ENCODE results near the gene GRK2.

GRK2 gene

GRCh38 chr11:67265633-67266448, 432 bp upstream of the GRK2 start:
- Histone ChIP-seq H3K4me3 (ENCODE audit: low read depth in 1 of 2, low read length in 1 of 2) (peak overlapping the region; percentile 37 to 53), H3K27me3 (peaks cover 15% of the 10 kb centered on the region), H3K36me3 (peaks cover 29% of the 10 kb centered on the region), H3K9me3 (no peaks in the 10 kb centered on the region), H3K27ac (peak overlapping the region; percentile 99), H3K4me1 (ENCODE audit: control insufficient read depth in 1 of 2, insufficient read depth in 1 of 2, low read depth in 1 of 2, low read length in 1 of 2) (peaks cover 66 to 68% of the 10 kb centered on the region in 2 experiments)
- peak; percentile 86 for TF ChIP-seq CTCF (IDR thresholded peaks at IDR 0.05)

- no peak for TF ChIP-seq CTCF (IDR thresholded peaks at IDR 0.05)
- peak overlapping the region; percentile 99 for H3K27ac ChIP-seq
- no peaks in the 10 kb centered on the region for H3K27me3 ChIP-seq
- no peaks in the 10 kb centered on the region for H3K9me3 ChIP-seq
- H3K36me3 ChIP-seq: peaks cover 31% of the 10 kb centered on the region
- H3K4me1 ChIP-seq (ENCODE audit: control insufficient read depth in 1 of 2, insufficient read depth in 1 of 2, low read depth in 1 of 2, low read length in 1 of 2): peaks cover 69 to 73% of the 10 kb centered on the region in 2 experiments
- peak overlapping the region; percentile 95 to 97 for H3K4me3 ChIP-seq (ENCODE audit: low read depth in 1 of 2, low read length in 1 of 2)
Measured at GRCh38 chr11:67267188-67268080, 1.2 kb downstream of the GRK2 start.

- Histone ChIP-seq H3K9me3 (no peaks in the 10 kb centered on the region), H3K27ac (peak overlapping the region; percentile 99), H3K27me3 (no peaks in the 10 kb centered on the region)
Measured at GRCh38 chr11:67268081-67268961, 2.0 kb downstream of the GRK2 start.

GRCh38 chr11:67268962-67269268, 2.6 kb downstream of the GRK2 start:
- peaks cover 69 to 75% of the 10 kb centered on the region in 2 experiments for H3K4me1 ChIP-seq (ENCODE audit: control insufficient read depth in 1 of 2, insufficient read depth in 1 of 2, low read depth in 1 of 2, low read length in 1 of 2)
- H3K36me3 ChIP-seq: peaks cover 34% of the 10 kb centered on the region
- H3K27me3 ChIP-seq: no peaks in the 10 kb centered on the region
- TF ChIP-seq CTCF (IDR thresholded peaks at IDR 0.05): no peak
- no peaks in the 10 kb centered on the region for H3K9me3 ChIP-seq
- peak overlapping the region; percentile 95 to 97 for H3K4me3 ChIP-seq (ENCODE audit: low read depth in 1 of 2, low read length in 1 of 2)
- peak overlapping the region; percentile 99 for H3K27ac ChIP-seq

More at GRCh38 chr11:67268081-67268961, 2.0 kb downstream of the GRK2 start:
- peaks cover 34% of the 10 kb centered on the region for H3K36me3 ChIP-seq
- H3K4me3 ChIP-seq (ENCODE audit: low read depth in 1 of 2, low read length in 1 of 2): peak overlapping the region; percentile 95 to 97
- no peak for TF ChIP-seq CTCF (IDR thresholded peaks at IDR 0.05)
- H3K4me1 ChIP-seq (ENCODE audit: control insufficient read depth in 1 of 2, insufficient read depth in 1 of 2, low read depth in 1 of 2, low read length in 1 of 2): peaks cover 69 to 73% of the 10 kb centered on the region in 2 experiments
